ENCODE results near the gene LRFN2.

DNA sequence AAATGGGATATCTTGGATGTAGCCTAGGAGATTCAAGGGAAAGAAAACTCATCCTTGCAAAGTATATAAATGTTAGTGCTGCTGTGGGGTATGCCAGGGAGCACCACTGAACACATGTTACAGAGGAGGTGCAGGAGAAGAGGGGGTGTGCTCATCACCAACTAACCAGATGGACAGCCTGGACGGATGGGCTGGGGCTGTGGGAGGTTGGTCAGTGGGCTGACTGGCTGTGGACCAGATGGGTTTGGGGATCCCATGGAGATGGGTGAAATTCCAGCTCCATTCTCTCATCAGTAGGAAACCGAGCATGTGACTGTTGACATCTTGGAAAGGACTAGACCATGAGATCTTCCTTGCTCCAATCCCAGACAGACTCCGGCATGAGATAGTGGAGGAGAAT, 201.0 kb downstream of the LRFN2 start:
- TF ChIP-seq POLR2AphosphoS5 (IDR thresholded peaks at IDR 0.05; ENCODE audit: low read depth, low read length): no peak
- TF ChIP-seq SPI1 (IDR thresholded peaks at IDR 0.05; ENCODE audit: low read depth, low read length): no peak
- TF ChIP-seq POLR2A (IDR thresholded peaks at IDR 0.05; ENCODE audit: low read depth, low read length): no peak
- TF ChIP-seq TAF1 (IDR thresholded peaks at IDR 0.05; ENCODE audit: low read depth, low read length): no peak
- no peak for TF ChIP-seq POU2F2 (IDR thresholded peaks at IDR 0.05; ENCODE audit: low read depth, low read length)
- TF ChIP-seq PAX5 (IDR thresholded peaks at IDR 0.05; ENCODE audit: insufficient read depth, low read length, severe bottlenecking): no peak

Measured in GM12891 (cell line).